WTC11 (cell line): ENCODE results near the gene DPH1. TPM values are rescaled to one million over a fixed set of nuclear protein-coding genes. Genes with fewer than 3 reads are reported as not detected.

Experiments
- ATAC-seq: fragments of 200-7000 bp; cut with Tn5 transposase; 2 replicates; pipeline ENCODE4 v1.10.0; 2021; ENCODE audit warnings: mild to moderate bottlenecking, moderate library complexity
- CTCF ChIA-PET: fragments of 300-600 bp; sonication (Branson Sonifier 250); formaldehyde crosslinking; loops from one replicate; lab custom pipeline; 2021; ENCODE audit warnings: antibody characterized with exemption; lab: Charles Lee
- POLR2A ChIA-PET: fragments of 350-600 bp; sonication (Branson Sonifier 250); formaldehyde crosslinking; loops from one replicate; lab custom pipeline; 2021; ENCODE audit warnings: antibody characterized with exemption; lab: Charles Lee
- DNase-seq: peaks from one replicate; pipeline ENCODE4 v3.0.0; 2021; ENCODE audit warnings: low spot score
- H3K27ac Mint-ChIP-seq: 2 replicates; pipeline ENCODE4 v1.8.0; 2021; ENCODE audit warnings: mixed read lengths
- H3K27me3 Mint-ChIP-seq: 2 replicates; pipeline ENCODE4 v1.8.0; 2021; ENCODE audit warnings: low read depth, mild to moderate bottlenecking, moderate library complexity, mixed read lengths
- H3K36me3 Mint-ChIP-seq: 2 replicates; pipeline ENCODE4 v1.8.0; 2021; ENCODE audit warnings: mixed read lengths
- H3K4me1 Mint-ChIP-seq: 2 replicates; pipeline ENCODE4 v1.8.0; 2022; ENCODE audit warnings: mixed read lengths
- H3K4me3 Mint-ChIP-seq: 2 replicates; pipeline ENCODE4 v1.8.0; 2021; ENCODE audit warnings: mild to moderate bottlenecking, moderate library complexity, mixed read lengths
- H3K9me3 Mint-ChIP-seq: 2 replicates; pipeline ENCODE4 v1.8.0; 2021; ENCODE audit warnings: mixed read lengths
- NFATC4 ChIP-seq: fragments of 250-450 bp; sonication (Bioruptor Pico); IDR thresholded peaks from 2 replicates; pipeline ENCODE4 v1.9.0; 2021; ENCODE audit warnings: mild to moderate bottlenecking
- SOX15 ChIP-seq: fragments of 250-450 bp; sonication (Bioruptor Pico); IDR thresholded peaks from 2 replicates; pipeline ENCODE4 v1.9.0; 2021; ENCODE audit warnings: mild to moderate bottlenecking
- TCF7 ChIP-seq: sonication (generic); formaldehyde crosslinking; IDR thresholded peaks from 2 replicates; pipeline ENCODE4 v1.8.0; 2022; ENCODE audit warnings: mild to moderate bottlenecking, low read depth, missing genetic modification reagents, moderate library complexity
- TEAD4 ChIP-seq: sonication (generic); formaldehyde crosslinking; IDR thresholded peaks from 2 replicates; pipeline ENCODE4 v1.8.0; 2022; ENCODE audit warnings: mild to moderate bottlenecking, missing genetic modification reagents
- ZNF232 ChIP-seq: sonication (generic); formaldehyde crosslinking; IDR thresholded peaks from 2 replicates; pipeline ENCODE4 v1.8.0; 2022; ENCODE audit warnings: mild to moderate bottlenecking, missing genetic modification reagents
- ZNF425 ChIP-seq: fragments of 250-450 bp; sonication (Bioruptor Pico); conservative IDR thresholded peaks from 2 replicates; pipeline ENCODE4 v1.9.0; 2021; ENCODE audit warnings: mild to moderate bottlenecking
- total RNA-seq: library from RNA; stranded (reverse); gene quantifications from 3 replicates; pipeline ENCODE4 v1.2.3, GENCODE V29; 2021
- TF ChIP-seq, protein P1 (sequence below): sonication (generic); formaldehyde crosslinking; IDR thresholded peaks from 2 replicates; pipeline ENCODE4 v1.8.1; 2023; ENCODE audit warnings: mild to moderate bottlenecking, moderate library complexity, missing genetic modification reagents
- TF ChIP-seq, protein P2 (sequence below): sonication (generic); formaldehyde crosslinking; IDR thresholded peaks from 2 replicates; pipeline ENCODE4 v1.8.1; 2023; ENCODE audit warnings: mild to moderate bottlenecking, missing genetic modification reagents
- TF ChIP-seq, protein P3 (sequence below): sonication (generic); formaldehyde crosslinking; IDR thresholded peaks from 2 replicates; pipeline ENCODE4 v1.8.1; 2022; ENCODE audit warnings: low read depth, missing genetic modification reagents, borderline replicate concordance
- TF ChIP-seq, protein P4 (sequence below): sonication (generic); formaldehyde crosslinking; conservative IDR thresholded peaks from 2 replicates; pipeline ENCODE4 v1.8.1; 2022; ENCODE audit warnings: mild to moderate bottlenecking, missing genetic modification reagents
- TF ChIP-seq, protein P5 (sequence below): sonication (generic); formaldehyde crosslinking; IDR thresholded peaks from 2 replicates; pipeline ENCODE4 v1.8.1; 2023; ENCODE audit warnings: mild to moderate bottlenecking, missing genetic modification reagents, moderate library complexity
- TF ChIP-seq, protein P6 (sequence below): sonication (generic); formaldehyde crosslinking; IDR thresholded peaks from 2 replicates; pipeline ENCODE4 v1.8.1; 2023; ENCODE audit warnings: mild to moderate bottlenecking, missing genetic modification reagents
- TF ChIP-seq, protein P7 (sequence below): sonication (generic); formaldehyde crosslinking; IDR thresholded peaks from 2 replicates; pipeline ENCODE4 v1.8.0; 2022; ENCODE audit warnings: mild to moderate bottlenecking, missing genetic modification reagents

The DPH1 gene
- total RNA-seq, 1 experiment from 2014 or later, result 43.2 TPM

- Mint-ChIP-seq H3K27me3 (no peaks in the 10 kb centered on the region), H3K4me3 (no peak overlapping the region), H3K36me3 (no peaks in the 10 kb centered on the region; the same call in 1 of the 2 replicates), H3K4me1 (peaks cover 17% of the 10 kb centered on the region), H3K27ac (peak overlapping the region; percentile 34), H3K9me3 (no peaks in the 10 kb centered on the region)
- ChIA-PET CTCF (interaction anchor here (0.7 to 11.0 kb wide), 8 partner anchors 10 to 174 kb away, joined by 3 to 96 read pairs (median 4); partner anchors contain the start of gene HIC1), POLR2A (no interaction called here)
- no peak for DNase-seq
- no peak for ATAC-seq
- TF ChIP-seq, protein P1, sequence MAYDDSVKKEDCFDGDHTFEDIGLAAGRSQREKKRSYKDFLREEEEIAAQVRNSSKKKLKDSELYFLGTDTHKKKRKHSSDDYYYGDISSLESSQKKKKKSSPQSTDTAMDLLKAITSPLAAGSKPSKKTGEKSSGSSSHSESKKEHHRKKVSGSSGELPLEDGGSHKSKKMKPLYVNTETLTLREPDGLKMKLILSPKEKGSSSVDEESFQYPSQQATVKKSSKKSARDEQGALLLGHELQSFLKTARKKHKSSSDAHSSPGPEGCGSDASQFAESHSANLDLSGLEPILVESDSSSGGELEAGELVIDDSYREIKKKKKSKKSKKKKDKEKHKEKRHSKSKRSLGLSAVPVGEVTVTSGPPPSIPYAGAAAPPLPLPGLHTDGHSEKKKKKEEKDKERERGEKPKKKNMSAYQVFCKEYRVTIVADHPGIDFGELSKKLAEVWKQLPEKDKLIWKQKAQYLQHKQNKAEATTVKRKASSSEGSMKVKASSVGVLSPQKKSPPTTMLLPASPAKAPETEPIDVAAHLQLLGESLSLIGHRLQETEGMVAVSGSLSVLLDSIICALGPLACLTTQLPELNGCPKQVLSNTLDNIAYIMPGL (CRISPR knock-in tag), result no peak
- TF ChIP-seq ZNF232 (CRISPR knock-in tag) (no peak), NFATC4 (CRISPR knock-in tag) (no peak)
- TF ChIP-seq, protein P2, sequence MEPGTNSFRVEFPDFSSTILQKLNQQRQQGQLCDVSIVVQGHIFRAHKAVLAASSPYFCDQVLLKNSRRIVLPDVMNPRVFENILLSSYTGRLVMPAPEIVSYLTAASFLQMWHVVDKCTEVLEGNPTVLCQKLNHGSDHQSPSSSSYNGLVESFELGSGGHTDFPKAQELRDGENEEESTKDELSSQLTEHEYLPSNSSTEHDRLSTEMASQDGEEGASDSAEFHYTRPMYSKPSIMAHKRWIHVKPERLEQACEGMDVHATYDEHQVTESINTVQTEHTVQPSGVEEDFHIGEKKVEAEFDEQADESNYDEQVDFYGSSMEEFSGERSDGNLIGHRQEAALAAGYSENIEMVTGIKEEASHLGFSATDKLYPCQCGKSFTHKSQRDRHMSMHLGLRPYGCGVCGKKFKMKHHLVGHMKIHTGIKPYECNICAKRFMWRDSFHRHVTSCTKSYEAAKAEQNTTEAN (CRISPR knock-in tag), result no peak
Observed at GRCh38 chr17:2071024-2071385, 41.1 kb downstream of the DPH1 start.

- ATAC-seq (no peak), DNase-seq (no peak)
- TF ChIP-seq, protein P3, sequence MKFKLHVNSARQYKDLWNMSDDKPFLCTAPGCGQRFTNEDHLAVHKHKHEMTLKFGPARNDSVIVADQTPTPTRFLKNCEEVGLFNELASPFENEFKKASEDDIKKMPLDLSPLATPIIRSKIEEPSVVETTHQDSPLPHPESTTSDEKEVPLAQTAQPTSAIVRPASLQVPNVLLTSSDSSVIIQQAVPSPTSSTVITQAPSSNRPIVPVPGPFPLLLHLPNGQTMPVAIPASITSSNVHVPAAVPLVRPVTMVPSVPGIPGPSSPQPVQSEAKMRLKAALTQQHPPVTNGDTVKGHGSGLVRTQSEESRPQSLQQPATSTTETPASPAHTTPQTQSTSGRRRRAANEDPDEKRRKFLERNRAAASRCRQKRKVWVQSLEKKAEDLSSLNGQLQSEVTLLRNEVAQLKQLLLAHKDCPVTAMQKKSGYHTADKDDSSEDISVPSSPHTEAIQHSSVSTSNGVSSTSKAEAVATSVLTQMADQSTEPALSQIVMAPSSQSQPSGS (CRISPR knock-in tag), result no peak
- TF ChIP-seq TEAD4 (CRISPR knock-in tag) (no peak), TCF7 (CRISPR knock-in tag) (no peak), ZNF425 (CRISPR knock-in tag) (no peak), SOX15 (CRISPR knock-in tag) (no peak)
- TF ChIP-seq, protein P4, sequence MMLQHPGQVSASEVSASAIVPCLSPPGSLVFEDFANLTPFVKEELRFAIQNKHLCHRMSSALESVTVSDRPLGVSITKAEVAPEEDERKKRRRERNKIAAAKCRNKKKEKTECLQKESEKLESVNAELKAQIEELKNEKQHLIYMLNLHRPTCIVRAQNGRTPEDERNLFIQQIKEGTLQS (CRISPR knock-in tag), result no peak
- TF ChIP-seq, protein P5, sequence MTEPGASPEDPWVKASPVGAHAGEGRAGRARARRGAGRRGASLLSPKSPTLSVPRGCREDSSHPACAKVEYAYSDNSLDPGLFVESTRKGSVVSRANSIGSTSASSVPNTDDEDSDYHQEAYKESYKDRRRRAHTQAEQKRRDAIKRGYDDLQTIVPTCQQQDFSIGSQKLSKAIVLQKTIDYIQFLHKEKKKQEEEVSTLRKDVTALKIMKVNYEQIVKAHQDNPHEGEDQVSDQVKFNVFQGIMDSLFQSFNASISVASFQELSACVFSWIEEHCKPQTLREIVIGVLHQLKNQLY (CRISPR knock-in tag), result no peak
- TF ChIP-seq, protein P6, sequence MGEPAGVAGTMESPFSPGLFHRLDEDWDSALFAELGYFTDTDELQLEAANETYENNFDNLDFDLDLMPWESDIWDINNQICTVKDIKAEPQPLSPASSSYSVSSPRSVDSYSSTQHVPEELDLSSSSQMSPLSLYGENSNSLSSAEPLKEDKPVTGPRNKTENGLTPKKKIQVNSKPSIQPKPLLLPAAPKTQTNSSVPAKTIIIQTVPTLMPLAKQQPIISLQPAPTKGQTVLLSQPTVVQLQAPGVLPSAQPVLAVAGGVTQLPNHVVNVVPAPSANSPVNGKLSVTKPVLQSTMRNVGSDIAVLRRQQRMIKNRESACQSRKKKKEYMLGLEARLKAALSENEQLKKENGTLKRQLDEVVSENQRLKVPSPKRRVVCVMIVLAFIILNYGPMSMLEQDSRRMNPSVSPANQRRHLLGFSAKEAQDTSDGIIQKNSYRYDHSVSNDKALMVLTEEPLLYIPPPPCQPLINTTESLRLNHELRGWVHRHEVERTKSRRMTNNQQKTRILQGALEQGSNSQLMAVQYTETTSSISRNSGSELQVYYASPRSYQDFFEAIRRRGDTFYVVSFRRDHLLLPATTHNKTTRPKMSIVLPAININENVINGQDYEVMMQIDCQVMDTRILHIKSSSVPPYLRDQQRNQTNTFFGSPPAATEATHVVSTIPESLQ (CRISPR knock-in tag), result no peak
- TF ChIP-seq, protein P1 (CRISPR knock-in tag), result no peak
- TF ChIP-seq, protein P7, sequence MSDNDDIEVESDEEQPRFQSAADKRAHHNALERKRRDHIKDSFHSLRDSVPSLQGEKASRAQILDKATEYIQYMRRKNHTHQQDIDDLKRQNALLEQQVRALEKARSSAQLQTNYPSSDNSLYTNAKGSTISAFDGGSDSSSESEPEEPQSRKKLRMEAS (CRISPR knock-in tag), result no peak
- CTCF ChIA-PET, result interaction anchor here (0.5 to 11.0 kb wide), 9 partner anchors 15 to 425 kb away, joined by 3 to 96 read pairs (median 3); partner anchors contain the start of gene HIC1
- H3K4me3 Mint-ChIP-seq, result no peak overlapping the region
- H3K36me3 Mint-ChIP-seq, result no peaks in the 10 kb centered on the region; the same call in 1 of the 2 replicates
- POLR2A ChIA-PET, result no interaction called here
- peaks cover 20% of the 10 kb centered on the region for H3K4me1 Mint-ChIP-seq
- no peaks in the 10 kb centered on the region for H3K27me3 Mint-ChIP-seq
- peak overlapping the region; percentile 24; the same call in 1 of the 2 replicates for H3K27ac Mint-ChIP-seq
- H3K9me3 Mint-ChIP-seq, result no peaks in the 10 kb centered on the region
Observed at GRCh38 chr17:2071455-2072281, 41.7 kb downstream of the DPH1 start.
